NCI-H128 (cell line): ENCODE measurements around the gene NEUROG2.
"Not testable (repeated sequence)": the region's sequence is repeated elsewhere in the genome, so short reads cannot be mapped to it uniquely, and the experiment has no call there.

Experiments used
- DNase-seq: peaks from one replicate; lab custom pipeline; 2025; ENCODE audit not compliant: unreplicated experiment; lab: John Stamatoyannopoulos, UW

Gene NEUROG2

DNA sequence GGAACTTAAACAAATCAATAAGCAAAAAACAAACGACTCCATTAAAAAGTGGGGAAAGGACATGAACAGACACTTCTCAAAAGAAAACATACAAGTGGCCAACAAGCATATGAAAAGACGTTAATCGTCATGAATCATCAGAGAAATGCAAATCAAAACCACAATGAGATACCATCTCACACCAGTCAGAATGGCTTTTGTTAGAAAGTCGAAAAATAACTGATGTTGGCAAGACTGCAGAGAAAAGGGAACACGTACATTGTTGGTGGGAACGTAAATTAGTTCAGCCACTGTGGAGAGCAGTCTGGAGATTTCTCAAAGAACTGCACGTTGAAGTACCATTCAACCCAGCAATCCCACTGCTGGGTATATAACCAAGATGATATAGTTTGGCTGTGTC lies 23.7 kb downstream of the NEUROG2 start:
- DNase-seq = no peak

DNA sequence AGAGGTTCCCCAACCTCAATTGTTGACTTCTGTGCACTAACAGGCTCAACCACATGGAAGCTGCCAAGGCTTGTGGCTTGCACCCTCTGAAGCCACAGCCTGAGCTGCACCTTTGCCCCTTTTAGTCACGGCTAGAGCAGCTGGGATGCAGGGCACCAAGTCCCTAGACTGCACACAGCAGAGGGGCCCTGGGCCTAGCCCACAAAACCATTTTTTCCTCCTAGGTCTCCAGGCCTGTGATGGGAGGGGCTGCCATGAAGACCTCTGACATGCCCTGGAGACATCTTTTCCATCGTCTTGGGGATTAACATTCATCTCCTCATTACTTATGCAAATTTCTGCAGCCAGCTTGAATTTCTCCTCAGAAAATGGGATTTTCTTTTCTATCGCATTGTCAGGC lies 25.2 kb downstream of the NEUROG2 start:
- not testable (repeated sequence) for DNase-seq

DNA sequence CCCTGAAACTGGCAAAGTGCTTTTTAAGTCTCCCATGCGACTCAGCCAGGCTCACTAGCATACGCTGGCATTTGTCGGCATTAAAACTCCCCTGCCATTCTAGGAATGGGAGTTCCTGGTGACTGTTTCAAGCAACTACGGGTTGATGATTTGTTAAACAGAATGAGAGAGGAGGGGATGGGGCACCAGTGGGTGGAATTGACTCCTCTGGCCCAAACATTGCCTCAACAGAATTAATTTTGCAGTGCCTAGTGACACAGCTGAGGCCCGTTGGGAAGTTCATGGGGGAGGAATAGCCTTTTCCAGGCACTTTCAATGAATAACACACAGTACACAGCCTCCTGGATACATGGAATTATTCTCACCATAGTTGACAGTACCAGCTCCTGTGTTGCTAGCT lies 30.1 kb downstream of the NEUROG2 start:
- DNase-seq = no peak

DNA sequence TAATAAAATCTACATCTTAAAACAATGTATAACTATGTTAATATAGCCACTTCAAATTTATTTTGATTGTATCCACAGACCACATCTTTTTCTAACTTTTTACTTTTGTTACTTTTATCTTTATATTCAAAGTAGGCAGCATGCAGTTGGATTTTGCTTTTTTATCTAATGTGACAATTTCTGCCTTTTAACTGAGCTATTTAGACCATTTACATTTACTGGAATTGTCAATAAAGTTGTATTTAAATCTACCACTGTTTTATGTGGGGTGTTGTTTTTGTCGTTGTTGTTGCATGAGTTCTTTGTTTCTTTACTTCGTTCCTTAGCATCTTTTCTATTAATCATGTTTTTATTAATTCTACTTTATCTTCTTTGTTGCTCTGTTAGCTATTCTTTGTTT lies 42.0 kb downstream of the NEUROG2 start:
- no peak for DNase-seq

DNA sequence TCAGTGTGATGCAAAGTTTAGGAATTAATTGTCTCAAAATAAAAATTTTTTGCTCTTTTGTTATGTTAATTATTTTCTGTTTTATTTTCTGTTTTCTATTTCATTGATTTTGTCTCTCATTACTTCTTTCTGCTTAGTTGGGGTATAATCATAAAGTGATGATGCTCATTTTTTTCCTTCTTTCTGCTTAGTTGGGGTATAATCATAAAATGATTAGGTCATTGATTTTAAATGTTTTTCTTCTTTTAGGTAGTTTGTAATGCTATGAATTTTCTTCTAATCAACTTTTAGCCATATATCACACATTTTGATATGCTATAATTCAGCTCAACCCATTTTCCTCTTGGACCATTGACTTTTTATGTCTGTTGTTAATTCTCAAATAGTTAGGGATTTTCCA lies 43.7 kb downstream of the NEUROG2 start:
- DNase-seq = no peak
